Tibial nerve (tissue), 3 donors: ENCODE results near the gene GPR25.

Source experiments
- POLR2A ChIP-seq, 2 donors: fragments of 450-650 bp; IDR thresholded peaks; one replicate each; pipeline ENCODE4 v1.6.1; 2017; ENCODE audit warnings: antibody characterized with exemption in 2 of 2, mild to moderate bottlenecking in 2 of 2, moderate library complexity in 2 of 2
- TF ChIP-seq, protein P1 (sequence below), 5 experiments: fragments of 200-600 bp in 3 of 5; fragments of 450-650 bp in 2 of 5; sonication (generic) in 3 of 5; IDR thresholded peaks; one replicate each; pipeline ENCODE4 v1.5.1; 2016 to 2019; ENCODE audit warnings: antibody characterized with exemption in 5 of 5, mild to moderate bottlenecking in 3 of 5, moderate library complexity in 2 of 5

- TF ChIP-seq, protein P1, sequence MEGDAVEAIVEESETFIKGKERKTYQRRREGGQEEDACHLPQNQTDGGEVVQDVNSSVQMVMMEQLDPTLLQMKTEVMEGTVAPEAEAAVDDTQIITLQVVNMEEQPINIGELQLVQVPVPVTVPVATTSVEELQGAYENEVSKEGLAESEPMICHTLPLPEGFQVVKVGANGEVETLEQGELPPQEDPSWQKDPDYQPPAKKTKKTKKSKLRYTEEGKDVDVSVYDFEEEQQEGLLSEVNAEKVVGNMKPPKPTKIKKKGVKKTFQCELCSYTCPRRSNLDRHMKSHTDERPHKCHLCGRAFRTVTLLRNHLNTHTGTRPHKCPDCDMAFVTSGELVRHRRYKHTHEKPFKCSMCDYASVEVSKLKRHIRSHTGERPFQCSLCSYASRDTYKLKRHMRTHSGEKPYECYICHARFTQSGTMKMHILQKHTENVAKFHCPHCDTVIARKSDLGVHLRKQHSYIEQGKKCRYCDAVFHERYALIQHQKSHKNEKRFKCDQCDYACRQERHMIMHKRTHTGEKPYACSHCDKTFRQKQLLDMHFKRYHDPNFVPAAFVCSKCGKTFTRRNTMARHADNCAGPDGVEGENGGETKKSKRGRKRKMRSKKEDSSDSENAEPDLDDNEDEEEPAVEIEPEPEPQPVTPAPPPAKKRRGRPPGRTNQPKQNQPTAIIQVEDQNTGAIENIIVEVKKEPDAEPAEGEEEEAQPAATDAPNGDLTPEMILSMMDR (IDR thresholded peaks at IDR 0.05): no peak
- no peak for TF ChIP-seq POLR2A (IDR thresholded peaks at IDR 0.05)
These were observed 33.7 kb downstream of the GPR25 start for GRCh38 chr1:200906491-200906890.
